Stimulated activated naive CD8-positive, alpha-beta T cell treated with anti-CD3 and anti-CD28 coated beads, Interleukin-15, Interleukin-2, amounts not matched to agents 100 ng/mL and 50 ng/mL, for 24 hours (primary cell): Measurements from ENCODE around the gene FUT7.

ENCODE experiments used
- H3K27ac Mint-ChIP-seq: one replicate; pipeline ENCODE4 v1.8.0; 2021; ENCODE audit warnings: mild to moderate bottlenecking, mixed read lengths
- H3K27me3 Mint-ChIP-seq: one replicate; pipeline ENCODE4 v1.8.0; 2021; ENCODE audit warnings: mixed read lengths
- H3K36me3 Mint-ChIP-seq: one replicate; pipeline ENCODE4 v1.8.0; 2021; ENCODE audit warnings: low read depth, mixed read lengths
- H3K4me1 Mint-ChIP-seq: one replicate; pipeline ENCODE4 v1.8.0; 2021; ENCODE audit warnings: low read depth, mixed read lengths
- H3K4me3 Mint-ChIP-seq: one replicate; pipeline ENCODE4 v1.8.0; 2021; ENCODE audit warnings: mild to moderate bottlenecking, mixed read lengths
- H3K9me3 Mint-ChIP-seq: one replicate; pipeline ENCODE4 v1.8.0; 2021; ENCODE audit warnings: mixed read lengths

FUT7 gene

GRCh38 chr9:136988872-136989271 is 43.0 kb downstream of the FUT7 start:
- Mint-ChIP-seq H3K4me3 (no peak overlapping the region), H3K27me3 (peaks cover 17% of the 10 kb centered on the region), H3K27ac (no peak overlapping the region), H3K4me1 (peaks cover 14% of the 10 kb centered on the region), H3K9me3 (no peaks in the 10 kb centered on the region), H3K36me3 (no peaks in the 10 kb centered on the region)

DNA sequence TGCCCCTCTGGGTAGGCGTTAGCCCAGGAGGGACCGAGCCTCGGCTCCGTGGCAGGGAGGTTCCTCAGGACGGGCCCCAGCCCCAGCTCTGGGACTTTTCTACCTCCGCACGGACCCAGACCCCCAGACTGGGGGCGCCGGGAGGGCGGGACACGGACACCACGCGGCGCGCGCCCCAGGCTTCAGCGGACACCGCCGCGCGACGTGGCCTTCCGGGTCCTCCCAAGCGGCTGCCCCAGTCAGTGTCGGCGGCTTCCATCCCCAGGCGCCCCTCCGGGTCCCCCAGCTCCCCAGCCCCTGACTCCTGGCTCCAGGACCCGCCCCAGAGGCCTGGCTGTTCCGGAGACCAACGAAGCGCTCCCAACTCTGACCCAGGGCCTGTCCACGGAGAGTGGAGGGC is 46.0 kb downstream of the FUT7 start:
- no peak overlapping the region for H3K4me3 Mint-ChIP-seq
- no peaks in the 10 kb centered on the region for H3K4me1 Mint-ChIP-seq
- H3K27ac Mint-ChIP-seq, result no peak overlapping the region

GRCh38 chr9:136985027-136985602 is 46.8 kb downstream of the FUT7 start:
- peaks cover 20% of the 10 kb centered on the region for H3K27me3 Mint-ChIP-seq

More for the DNA sequence above, 46.0 kb downstream of the FUT7 start:
- no peaks in the 10 kb centered on the region for H3K9me3 Mint-ChIP-seq
- no peaks in the 10 kb centered on the region for H3K36me3 Mint-ChIP-seq
- H3K27me3 Mint-ChIP-seq, result peaks cover 20% of the 10 kb centered on the region

GRCh38 chr9:136984464-136985026 is 47.3 kb downstream of the FUT7 start:
- no peaks in the 10 kb centered on the region for H3K9me3 Mint-ChIP-seq

More at GRCh38 chr9:136985027-136985602, 46.8 kb downstream of the FUT7 start:
- Mint-ChIP-seq H3K36me3 (no peaks in the 10 kb centered on the region), H3K4me1 (no peaks in the 10 kb centered on the region), H3K9me3 (no peaks in the 10 kb centered on the region), H3K27ac (no peak overlapping the region), H3K4me3 (no peak overlapping the region)

GRCh38 chr9:136983656-136984314 is 48.1 kb downstream of the FUT7 start:
- Mint-ChIP-seq H3K4me3 (no peak overlapping the region), H3K27ac (no peak overlapping the region), H3K36me3 (no peaks in the 10 kb centered on the region), H3K9me3 (no peaks in the 10 kb centered on the region), H3K27me3 (peaks cover 20% of the 10 kb centered on the region), H3K4me1 (no peaks in the 10 kb centered on the region)

More at GRCh38 chr9:136984464-136985026, 47.3 kb downstream of the FUT7 start:
- Mint-ChIP-seq H3K27ac (no peak overlapping the region), H3K36me3 (no peaks in the 10 kb centered on the region), H3K4me3 (no peak overlapping the region), H3K4me1 (no peaks in the 10 kb centered on the region), H3K27me3 (peaks cover 20% of the 10 kb centered on the region)

DNA sequence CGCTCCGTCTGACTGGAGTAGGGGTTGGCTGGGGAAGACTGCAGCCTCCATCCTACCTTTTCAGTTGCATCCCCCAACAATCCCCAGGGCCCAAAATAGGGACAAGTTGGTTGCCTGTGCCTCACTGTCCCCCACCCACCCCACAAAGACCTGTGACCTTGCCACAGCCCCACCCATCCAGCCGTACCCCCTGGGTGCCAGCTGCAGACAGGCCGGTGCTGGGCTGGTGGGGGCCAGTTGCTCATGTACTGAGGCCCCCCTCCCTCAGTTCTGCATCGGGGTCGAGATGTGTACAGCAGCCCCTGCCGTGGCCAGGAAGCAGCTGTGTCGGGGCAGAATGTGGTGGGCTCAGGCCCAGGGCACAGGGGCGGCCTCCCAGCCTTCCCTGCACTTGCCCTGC is 48.7 kb downstream of the FUT7 start:
- no peak overlapping the region for H3K4me3 Mint-ChIP-seq
- H3K27me3 Mint-ChIP-seq, result peaks cover 20% of the 10 kb centered on the region
- no peaks in the 10 kb centered on the region for H3K36me3 Mint-ChIP-seq
- H3K4me1 Mint-ChIP-seq, result no peaks in the 10 kb centered on the region
- no peak overlapping the region for H3K27ac Mint-ChIP-seq
- H3K9me3 Mint-ChIP-seq, result no peaks in the 10 kb centered on the region

- Mint-ChIP-seq H3K4me3 (no peak within 1 kb of the TSS), H3K36me3 (no peaks in the 10 kb centered on the region), H3K27ac (no peak within 1 kb of the TSS), H3K27me3 (peaks cover 15% of the 10 kb centered on the region), H3K4me1 (no peaks in the 10 kb centered on the region), H3K9me3 (no peaks in the 10 kb centered on the region)
These were observed 49.4 kb downstream of the FUT7 start, which contains the start of gene LCNL1 for GRCh38 chr9:136982232-136983051. LCNL1 (plus strand) TSS chr9:136982993; CDS start chr9:136983587, 594 bp downstream.

DNA sequence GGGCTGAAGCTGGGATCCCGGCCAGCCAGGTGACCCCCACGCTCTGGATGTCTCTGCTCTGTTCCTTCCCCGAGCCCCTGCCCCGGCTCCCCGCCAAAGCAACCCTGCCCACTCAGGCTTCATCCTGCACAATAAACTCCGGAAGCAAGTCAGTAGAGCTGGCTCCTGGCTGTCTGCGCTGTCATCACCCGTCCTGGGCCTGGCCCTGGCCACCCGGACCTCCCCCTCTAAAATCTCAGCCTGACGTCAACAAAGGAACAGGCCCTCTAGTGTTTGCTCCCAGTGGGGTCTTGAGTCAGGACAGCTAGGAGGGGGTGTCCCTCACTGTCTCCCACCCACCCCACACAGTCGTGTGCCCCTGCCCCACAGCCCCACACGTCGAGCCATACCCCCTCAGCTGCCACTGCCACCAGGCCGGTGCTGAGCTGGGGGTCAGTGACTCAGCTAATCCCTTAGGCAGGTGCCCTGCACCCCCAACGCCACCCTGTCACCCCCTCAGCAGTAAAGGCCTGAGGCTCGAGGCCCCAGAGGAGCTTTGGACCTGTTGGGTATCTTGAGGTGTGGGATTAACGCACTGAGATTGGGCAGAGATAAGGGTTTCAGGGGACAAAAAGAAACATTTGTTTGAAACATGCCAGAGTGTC is 50.2 kb downstream of the FUT7 start:
- Mint-ChIP-seq H3K27me3 (peaks cover 12% of the 10 kb centered on the region), H3K9me3 (no peaks in the 10 kb centered on the region), H3K4me3 (no peak overlapping the region), H3K36me3 (no peaks in the 10 kb centered on the region), H3K4me1 (no peaks in the 10 kb centered on the region), H3K27ac (no peak overlapping the region)

GRCh38 chr9:136980669-136981478 is 51.0 kb downstream of the FUT7 start:
- H3K4me1 Mint-ChIP-seq, result peaks cover 6% of the 10 kb centered on the region
- H3K9me3 Mint-ChIP-seq, result no peaks in the 10 kb centered on the region
- peaks cover 6% of the 10 kb centered on the region for H3K27me3 Mint-ChIP-seq
- H3K4me3 Mint-ChIP-seq, result no peak overlapping the region
- H3K27ac Mint-ChIP-seq, result no peak overlapping the region
- H3K36me3 Mint-ChIP-seq, result no peaks in the 10 kb centered on the region
